ENCODE measurements around the gene PNLIPRP3.

GRCh38 chr10:116476461-116476860 lies 48.8 kb downstream of the PNLIPRP3 start:
- TF ChIP-seq CTCF (conservative IDR thresholded peaks at IDR 0.05; ENCODE audit: low read depth, low read length) (no peak), RCOR1 (IDR thresholded peaks at IDR 0.05; ENCODE audit: insufficient replicate concordance, low read length) (no peak), CHD1 (IDR thresholded peaks at IDR 0.05; ENCODE audit: low read depth, low read length) (no peak), POLR2A (IDR thresholded peaks at IDR 0.05; ENCODE audit: low read depth, low read length) (no peak), CEBPB (IDR thresholded peaks at IDR 0.05; ENCODE audit: low read depth, low read length) (no peak)
